ENCODE measurements around the gene ALKBH1. TPM values are rescaled to one million over a fixed set of nuclear protein-coding genes. Genes with fewer than 3 reads are reported as not detected.
"Not testable (repeated sequence)": the region's sequence is repeated elsewhere in the genome, so short reads cannot be mapped to it uniquely, and the experiment has no call there.

Gene ALKBH1, protein sequence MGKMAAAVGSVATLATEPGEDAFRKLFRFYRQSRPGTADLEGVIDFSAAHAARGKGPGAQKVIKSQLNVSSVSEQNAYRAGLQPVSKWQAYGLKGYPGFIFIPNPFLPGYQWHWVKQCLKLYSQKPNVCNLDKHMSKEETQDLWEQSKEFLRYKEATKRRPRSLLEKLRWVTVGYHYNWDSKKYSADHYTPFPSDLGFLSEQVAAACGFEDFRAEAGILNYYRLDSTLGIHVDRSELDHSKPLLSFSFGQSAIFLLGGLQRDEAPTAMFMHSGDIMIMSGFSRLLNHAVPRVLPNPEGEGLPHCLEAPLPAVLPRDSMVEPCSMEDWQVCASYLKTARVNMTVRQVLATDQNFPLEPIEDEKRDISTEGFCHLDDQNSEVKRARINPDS
- total RNA-seq: 12.0 and 14.1 TPM in 2 replicates

DNA sequence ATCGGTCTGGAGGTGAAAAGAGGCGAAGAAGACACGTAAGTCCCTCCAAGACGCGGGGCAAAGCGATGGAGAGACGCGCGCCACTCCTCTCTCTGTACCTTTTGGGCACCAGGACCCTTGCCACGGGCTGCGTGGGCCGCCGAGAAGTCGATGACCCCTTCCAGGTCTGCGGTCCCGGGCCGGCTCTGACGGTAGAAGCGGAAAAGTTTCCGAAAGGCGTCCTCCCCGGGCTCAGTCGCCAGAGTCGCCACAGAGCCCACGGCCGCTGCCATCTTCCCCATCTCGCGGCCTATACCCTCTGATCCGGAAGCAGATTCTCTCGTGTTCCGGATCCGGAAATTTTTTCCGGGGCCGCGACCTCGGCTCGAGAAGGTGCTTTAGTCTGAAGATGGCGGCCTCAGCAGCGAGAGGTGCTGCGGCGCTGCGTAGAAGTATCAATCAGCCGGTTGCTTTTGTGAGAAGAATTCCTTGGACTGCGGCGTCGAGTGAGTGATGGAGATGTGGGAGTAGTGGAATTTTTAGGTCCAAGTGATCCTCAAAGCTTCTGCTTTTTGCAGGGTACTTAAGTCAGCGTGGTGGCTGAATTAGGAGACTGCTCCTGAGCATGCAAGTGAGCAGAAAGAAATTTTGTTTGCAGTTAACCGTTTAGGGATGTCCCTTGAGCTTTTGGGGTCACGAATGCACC is at the start of gene ALKBH1, which contains the start of gene SLIRP:
ALKBH1 (minus strand) TSS at position 300 of the 685 bp plus-strand sequence; CDS start at position 281, 19 bp downstream.
SLIRP (plus strand) TSS at position 380 of the 685 bp plus-strand sequence; CDS start at position 389, 9 bp downstream.
- DNase-seq: peak; percentile 87

DNA sequence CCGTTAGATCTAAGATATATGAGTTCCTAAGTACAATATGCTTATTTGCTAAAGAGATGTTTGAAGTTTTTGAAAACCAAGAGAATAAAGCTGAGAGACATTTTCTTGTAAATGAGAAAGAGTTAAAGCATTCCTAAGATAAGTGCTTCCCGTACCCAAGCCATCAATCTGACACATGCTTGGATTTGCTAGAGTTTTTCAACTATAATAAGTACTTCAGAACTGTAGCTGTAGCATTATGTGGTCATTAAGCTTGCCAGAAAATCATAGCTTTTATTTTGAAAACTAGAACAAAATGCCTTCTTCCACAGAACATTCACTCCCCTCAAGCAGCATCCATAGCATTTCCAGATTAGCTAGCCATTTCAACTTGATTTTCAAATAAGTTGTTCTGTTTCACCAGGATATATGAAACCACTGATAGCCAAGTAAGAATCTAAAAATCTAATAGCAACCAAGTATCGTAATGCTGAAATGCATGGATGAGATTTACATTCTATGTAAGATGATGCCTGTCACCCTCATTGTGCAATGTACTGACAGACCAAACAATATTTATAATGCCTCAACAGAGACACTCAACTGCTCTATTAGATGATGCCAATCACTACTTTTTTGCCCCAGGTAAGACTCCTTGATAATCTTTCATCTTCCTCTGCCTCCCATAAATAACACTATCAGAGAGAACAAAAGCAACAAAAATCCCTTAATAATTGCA is 45.1 kb upstream of the ALKBH1 start:
- no peak for DNase-seq

DNA sequence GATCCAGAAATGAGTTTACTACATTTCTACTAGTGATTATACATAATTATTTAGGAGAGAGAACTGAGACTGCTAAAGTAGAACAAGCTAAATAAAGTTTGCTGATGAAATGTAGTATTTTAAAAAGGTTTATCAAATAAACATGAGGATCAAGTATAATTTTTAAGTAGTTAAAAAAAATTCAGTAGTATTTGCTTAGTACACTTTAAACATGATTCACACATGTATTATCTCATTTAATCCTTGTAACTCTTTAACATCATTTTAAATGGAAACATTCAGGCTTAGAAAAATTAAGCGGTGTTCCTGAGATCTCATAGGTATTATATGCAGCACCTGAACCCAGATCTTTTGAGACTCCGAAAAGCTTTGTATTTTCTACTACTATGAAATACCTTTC is 44.4 kb upstream of the ALKBH1 start:
- no peak for DNase-seq

DNA sequence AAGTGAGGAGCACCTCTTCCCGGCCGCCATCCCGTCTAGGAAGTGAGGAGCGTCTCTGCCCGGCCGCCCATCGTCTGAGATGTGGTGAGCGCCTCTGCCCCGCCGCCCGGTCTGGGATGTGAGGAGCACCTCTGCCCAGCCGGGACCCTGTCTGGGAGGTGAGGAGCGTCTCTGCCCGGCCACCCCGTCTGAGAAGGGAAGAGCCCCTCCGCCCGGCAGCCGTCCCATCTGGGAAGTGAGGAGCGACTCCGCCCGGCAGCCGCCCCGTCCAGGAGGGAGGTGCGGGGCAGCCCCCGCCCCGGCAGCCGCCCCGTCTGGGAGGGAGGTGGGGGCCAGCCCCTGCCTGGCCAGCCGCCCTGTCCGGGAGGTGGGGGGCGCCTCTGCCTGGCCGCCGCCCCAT is 39.6 kb upstream of the ALKBH1 start:
- DNase-seq: not testable (repeated sequence)

DNA sequence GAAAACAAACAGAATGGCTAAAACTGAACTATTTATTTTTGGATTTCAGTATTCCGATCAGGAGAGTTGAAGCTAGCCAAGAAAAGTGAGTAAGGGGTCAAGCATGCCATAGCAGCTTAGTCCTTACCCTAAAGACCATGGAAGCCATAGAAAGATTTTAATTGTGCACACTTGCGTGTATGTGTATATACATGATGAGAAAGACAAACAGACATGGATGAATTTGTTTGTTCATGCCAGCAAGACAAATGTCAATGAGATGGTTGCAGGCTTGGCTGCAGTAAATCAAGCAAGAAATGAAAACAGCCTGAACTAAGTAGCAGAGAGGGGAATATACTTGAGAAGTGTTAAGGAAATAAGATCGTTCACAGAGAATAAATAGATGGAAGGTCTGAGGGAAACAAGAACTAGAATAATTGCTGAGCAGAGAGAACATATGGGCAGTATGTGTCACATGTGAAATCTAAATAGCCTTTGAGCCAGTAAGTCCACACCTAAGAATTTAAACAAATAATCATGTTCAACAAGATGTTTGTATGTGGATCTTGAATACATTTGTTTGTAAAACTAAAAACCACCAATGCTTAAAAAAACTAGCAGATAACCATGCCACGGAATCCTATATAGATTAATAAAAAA is 38.4 kb upstream of the ALKBH1 start:
- no peak for DNase-seq

DNA sequence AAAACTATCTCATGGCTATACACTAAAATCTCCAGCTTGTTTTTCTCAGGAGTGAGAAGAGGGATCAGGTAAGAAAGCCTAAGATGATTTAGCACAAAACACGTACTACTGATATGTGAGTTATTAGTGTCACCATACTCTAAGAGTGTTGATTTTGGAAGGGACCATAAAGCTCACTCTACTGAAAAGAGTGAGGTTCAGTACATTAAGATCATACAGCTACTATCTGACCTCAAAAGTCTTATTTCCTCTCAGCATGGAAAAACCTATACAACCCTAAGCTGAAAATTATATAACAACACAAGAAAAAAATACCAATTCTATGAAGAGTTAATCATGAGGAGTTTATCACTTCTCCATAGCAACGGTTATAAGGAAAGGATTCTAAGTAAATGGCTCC is 33.6 kb upstream of the ALKBH1 start:
- DNase-seq: no peak

DNA sequence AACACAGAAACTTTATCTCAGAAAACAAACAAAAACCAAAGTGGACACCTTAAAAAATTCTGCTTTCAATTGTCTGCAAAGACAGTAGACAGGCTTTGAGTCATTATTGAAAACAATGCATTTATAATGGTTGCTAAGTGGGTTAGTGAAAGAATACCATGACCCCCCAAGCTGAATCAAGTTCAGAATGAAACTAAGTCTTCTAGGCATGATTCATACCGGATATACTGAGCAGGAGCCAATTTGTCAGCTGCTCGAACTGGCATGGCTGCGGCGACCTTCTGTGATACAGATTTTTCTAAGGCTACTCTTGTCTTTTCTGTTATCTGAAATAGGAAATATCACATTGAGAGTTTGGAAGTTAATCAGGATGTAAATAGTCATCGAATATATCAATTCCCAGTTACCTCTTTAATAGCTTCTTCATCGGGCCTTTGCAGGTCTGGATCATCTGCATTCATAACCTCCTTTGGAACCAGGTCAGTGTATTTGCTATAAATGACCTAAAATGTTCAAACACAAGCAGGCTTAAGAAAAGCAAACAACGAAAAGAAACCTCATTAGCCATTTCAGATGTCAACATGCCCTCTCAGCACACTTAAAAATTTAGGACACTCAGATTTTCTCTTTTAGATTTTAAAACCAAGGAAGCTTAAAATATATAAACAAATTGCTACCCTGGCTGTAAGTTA is 30.9 kb upstream of the ALKBH1 start:
- DNase-seq: peak; percentile 93

DNA sequence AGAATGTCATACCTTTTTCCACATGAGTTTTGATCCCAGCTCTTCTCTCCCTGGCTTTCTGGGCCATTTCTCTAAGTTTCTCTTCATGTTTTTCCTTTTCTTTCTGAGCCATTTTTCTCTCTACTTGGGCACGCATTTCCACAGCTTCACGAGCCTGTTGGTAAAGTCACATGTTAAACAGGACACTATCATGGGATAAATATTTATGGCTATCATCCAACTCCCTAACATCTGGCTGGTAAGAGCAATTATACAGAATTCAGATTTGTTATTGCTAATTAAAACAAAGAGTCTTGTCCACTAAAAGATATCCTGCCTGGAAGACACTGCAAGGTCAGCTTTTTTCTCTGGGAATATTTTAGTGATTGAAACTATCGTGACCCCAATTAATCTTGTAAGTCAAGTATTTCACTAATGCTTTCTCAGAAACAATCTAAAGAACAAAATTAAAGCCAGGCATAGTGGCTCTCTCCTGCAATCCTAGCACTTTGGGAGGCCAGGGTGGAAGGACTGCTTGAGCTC is 23.2 kb upstream of the ALKBH1 start:
- DNase-seq: no peak

DNA sequence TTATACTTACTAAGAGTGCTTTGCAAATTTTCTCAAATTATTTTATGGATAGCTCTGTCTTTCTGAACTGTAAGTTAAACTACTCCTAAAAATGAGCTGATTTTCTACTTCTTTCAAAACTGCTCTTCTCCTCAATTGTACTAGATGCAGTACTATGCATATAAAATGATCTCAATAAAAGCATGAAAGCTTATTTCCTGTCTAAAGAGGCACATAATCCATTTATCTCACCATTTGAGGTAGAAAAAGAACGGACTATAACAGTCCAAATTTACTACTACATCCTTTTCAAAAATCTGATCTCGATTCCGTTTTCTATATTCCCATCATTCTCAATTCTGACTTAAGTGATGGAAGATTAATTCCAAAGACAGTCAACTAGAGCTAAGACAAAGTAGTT is 14.5 kb upstream of the ALKBH1 start:
- DNase-seq: no peak

DNA sequence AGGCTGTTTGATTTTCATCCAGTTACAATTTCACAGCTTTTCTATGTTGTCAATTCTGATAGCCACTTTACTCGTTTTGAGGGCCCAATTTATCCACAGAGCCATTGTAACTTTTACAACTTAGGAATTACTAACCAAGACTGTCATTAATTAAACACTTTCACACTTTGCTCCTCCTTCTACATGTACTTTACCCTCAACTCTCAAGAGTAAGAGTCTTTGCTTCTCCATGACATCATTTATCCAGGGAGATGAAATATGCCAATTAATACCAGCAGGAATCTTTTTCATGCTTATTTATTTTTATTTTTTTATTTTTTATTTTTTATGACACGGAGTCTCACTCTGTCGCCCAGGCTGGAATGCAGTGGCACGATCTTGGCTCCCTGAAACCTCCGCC is 13.6 kb upstream of the ALKBH1 start:
- DNase-seq: no peak

DNA sequence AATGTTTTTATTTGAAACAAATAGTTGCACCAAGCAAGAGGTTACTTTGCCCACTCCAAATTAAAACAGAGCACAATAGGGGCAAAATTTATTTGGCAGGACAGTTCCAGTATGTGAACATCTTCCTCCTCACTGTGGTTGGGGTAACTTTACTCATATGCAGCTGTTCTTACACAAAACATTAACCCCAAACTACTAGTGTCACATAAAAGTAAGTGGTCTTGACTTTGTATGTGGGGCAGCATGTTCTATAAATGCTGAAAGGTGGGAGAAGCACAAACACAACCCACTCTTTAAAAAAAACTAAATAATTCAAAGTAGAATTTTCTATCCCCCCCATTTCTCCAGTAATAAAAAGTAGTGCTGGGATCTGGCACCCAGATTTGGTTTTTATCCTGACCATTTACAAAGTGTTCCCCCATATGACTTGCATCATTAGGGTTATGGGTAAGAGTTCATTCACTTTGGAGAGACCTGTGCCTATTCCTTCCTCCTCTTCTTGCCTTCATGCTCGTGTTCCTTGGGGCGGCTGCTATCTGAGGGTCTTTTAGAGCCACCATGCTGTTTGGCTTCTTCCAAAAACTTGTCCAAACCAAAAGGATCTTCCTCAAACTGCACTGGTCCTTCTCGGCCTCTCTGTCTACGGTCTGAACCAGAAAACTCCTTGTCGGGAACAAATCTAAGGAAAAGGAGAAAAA is 9.9 kb upstream of the ALKBH1 start:
- no peak for DNase-seq

DNA sequence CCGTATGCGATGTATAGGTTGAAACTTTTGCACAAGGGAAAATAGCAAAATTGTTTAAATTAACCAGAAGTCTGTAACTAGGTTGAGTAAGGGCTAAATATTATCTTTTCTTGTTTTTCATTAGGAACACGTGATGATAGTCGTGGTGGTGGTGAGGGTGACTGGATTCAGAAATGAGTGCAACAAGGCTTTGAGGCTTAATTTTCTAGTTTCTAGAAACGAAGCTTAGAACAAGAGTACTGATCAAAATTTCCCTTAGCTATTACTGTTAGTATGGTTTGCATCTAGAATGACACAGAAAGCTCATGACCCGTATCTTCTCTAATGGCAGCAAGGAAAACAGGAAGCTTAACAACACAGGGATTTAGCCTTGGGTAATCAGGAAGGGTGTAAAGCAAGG is 7.1 kb upstream of the ALKBH1 start:
- no peak for DNase-seq

DNA sequence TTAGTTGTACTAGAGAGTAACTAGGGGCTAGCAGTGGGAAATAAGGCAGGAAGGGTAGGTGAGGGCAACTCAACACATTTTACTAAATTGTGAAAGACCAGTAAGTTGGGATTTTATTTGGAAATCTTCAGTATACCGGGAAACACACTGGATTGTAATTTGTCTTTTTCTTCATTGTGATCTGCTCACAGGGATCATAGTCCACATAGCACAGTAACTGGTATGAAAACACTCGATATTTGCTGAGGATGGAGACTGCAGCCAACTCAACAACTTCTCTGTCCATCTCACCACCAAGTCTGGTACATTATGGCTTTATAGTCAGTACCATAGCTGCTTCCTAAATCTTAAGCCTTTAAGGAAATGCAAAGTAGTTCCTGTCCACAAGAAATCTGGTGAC is 2.5 kb upstream of the ALKBH1 start:
- DNase-seq: no peak

DNA sequence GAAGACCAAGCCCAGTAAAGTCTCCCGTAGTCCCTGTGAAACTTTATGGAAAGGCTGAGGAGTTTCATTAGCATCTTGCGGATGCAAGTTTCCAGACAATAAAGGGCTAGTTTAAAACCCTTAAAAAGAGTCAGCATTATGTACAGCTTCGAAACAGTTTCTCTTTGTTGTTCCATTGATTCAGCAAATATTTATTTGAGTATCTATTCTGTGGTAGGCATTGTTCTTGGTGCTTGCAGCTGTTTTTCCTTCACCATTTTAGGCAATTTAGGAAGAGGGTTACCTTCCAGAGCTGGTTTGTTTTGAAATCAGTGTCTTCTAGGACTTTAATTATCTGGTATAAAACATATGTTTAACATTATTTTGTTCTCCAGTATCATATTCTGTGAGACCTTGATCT is 1.6 kb upstream of the ALKBH1 start:
- DNase-seq: no peak

DNA sequence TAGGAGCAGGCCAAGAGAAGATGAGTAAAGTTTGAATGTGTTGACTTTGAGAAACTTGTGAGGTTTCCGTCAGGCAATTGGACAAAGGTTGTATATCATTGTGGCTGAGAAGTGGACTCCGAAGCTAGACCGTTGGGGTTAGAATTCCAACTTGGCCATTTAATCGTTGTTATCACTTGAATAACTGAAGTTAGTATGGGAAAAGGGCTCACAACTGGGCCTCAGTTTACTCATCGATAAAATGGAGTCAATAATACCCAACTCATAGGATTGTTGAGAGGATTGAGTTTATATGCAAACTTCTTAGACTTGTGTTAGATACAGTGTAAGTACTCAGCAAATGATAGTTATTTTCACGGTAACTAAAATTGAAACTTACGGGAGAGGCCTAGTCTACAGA is 926 bp upstream of the ALKBH1 start:
- DNase-seq: no peak

DNA sequence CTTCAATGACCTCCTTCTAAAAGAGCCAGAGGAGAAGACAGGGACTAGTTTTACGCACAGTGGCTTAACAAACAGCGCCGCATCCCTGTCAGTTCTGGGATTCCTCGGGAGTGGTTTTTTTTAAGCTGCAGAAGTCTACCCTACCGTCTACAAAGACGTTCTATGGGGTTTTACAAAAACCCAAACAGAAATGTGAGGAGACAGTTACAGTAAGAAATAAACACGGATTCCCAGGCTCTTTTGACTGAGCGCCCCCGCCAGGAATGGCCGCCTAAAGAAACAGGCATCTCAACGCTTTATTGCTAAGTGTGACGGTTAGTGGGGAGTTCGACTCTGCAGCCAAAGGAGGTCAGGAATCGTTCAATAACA is 484 bp downstream of the ALKBH1 start:
- peak; percentile 62 for DNase-seq

DNA sequence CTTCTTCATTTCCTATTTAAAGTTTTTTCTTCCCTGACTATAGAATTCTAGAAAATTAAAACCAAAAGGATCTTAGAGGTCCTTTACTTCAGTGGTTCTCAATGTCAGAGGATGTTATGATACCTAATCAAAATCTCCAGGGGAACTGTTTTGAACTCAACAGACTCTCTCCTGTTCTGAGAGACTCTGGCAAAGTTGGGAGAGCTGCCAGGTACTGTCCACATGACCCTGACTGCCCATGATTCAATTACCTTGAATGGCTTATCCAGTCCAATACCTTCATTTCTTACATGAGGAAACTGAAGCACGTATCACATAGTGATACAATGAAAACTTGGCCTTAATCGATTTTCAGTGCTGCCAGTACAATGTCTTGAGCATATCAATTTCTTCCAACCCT is 16.6 kb downstream of the ALKBH1 start:
- DNase-seq: peak; percentile 8

DNA sequence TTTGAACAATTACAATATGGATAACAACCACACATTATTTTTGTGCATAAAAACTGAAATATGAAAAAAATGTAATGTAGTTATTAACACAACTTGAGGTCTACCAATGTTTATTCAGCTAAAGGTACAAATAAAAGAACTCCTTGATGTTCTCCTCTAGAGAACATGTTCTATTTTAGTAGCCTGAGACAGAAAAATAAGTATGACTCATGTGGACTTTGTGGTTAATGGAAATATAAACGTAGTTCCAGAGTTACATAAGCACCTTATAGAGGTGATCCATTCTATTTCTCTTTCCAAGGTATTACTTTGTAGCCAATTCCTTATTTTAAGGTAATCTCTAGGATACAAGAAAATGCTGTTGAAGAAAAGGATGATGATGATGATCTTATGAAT is 25.7 kb downstream of the ALKBH1 start:
- peak; percentile 10 for DNase-seq

DNA sequence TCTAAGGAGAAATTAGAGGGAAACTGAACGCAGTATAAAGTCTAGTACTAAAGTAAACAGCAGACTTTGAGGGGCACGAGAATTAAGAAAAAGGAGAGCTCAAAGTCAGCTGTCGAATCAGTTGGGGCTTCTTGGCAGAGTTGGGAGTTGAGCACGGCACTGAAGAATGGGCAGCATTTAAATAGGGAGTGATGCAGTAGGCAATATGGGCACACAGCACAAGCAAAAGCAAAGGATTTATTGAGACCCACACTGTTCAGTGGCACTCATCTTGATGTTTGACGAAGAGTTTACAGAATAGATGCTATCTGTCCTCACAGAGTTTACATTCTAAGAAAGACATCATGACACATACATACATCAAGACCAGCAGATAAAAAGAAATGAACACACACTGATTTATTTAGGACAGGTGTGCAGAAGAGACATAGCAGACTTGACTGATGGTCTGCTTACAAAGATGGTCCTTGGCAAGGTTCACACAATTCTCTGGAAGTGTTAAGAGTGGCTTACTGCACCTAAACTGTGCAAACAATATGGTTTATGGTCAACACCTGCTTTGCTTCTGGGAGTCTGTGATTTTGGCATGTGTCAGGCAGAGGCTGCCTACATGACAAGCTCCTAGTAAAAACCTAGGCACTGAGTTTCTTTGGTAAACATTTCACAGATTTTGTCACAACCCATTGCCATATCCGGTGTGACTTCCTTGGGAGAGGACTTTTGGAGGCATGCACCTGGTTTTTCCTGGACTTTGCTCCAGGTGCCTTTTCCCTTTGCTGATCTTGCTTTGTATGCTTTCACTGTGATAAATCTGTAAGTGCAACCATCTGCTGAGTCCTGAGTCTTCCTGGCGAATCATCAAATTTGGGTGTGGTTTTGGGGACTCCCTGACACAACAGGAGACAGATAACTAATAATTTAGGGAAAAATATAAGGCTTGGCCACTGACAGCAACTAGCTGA is 26.3 kb downstream of the ALKBH1 start:
- peak; percentile 14 for DNase-seq

DNA sequence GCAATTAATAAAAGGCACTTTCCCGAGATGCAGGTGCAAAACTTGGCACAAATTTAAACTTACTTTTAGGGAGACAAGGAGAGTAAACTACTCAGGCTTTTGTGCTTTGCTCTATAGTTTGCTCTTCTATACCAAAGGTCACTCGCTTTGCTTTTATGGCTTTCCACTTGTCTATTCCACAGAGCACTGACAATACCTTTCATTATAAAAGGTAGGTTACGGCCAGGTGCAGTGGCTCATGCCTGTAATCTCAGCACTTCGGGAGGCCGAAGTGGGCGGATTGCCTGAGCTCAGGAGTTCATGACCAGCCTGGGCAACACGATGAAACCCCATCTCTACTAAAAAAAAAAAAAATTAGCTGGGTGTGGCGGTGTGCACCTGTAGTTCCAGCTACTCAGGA is 32.9 kb downstream of the ALKBH1 start:
- no peak for DNase-seq

All from dermis blood vessel endothelial cell (primary cell).